HG03520 (cell line): Measurements from ENCODE around the gene CXCL5.
"Not testable (repeated sequence)": the region's sequence is repeated elsewhere in the genome, so short reads cannot be mapped to it uniquely, and the experiment has no call there.

Source experiments
- ATAC-seq: cut with Tn5 transposase; IDR thresholded peaks from one replicate; pipeline ENCODE4 v1.9.1; 2021; ENCODE audit warnings: mild to moderate bottlenecking, moderate library complexity; ENCODE audit not compliant: unreplicated experiment

CXCL5 gene

GRCh38 chr4:74015126-74015780 is 16.8 kb upstream of the CXCL5 start:
- ATAC-seq: no peak

GRCh38 chr4:74014332-74014731 is 15.9 kb upstream of the CXCL5 start:
- ATAC-seq: no peak

- ATAC-seq: no peak
These were observed 14.8 kb upstream of the CXCL5 start for GRCh38 chr4:74013264-74013663.

- ATAC-seq: no peak
These were observed 13.7 kb upstream of the CXCL5 start for GRCh38 chr4:74012130-74012529.

GRCh38 chr4:74009307-74009706 is 10.8 kb upstream of the CXCL5 start:
- ATAC-seq: no peak

GRCh38 chr4:74006009-74006476 is 7.6 kb upstream of the CXCL5 start:
- no peak for ATAC-seq

GRCh38 chr4:74005528-74005927 is 7.1 kb upstream of the CXCL5 start:
- ATAC-seq: no peak

GRCh38 chr4:74004668-74005067 is 6.2 kb upstream of the CXCL5 start:
- ATAC-seq: no peak

- ATAC-seq: no peak
These were observed 1.8 kb upstream of the CXCL5 start for GRCh38 chr4:74000301-74000700.

GRCh38 chr4:73992050-73992449 is 6.4 kb downstream of the CXCL5 start:
- no peak for ATAC-seq

- ATAC-seq: no peak
These were observed 6.8 kb downstream of the CXCL5 start for GRCh38 chr4:73991742-73992000.

- no peak for ATAC-seq
These were observed 7.3 kb downstream of the CXCL5 start for GRCh38 chr4:73990988-73991741.

GRCh38 chr4:73989928-73990327 is 8.5 kb downstream of the CXCL5 start:
- ATAC-seq: no peak

GRCh38 chr4:73989031-73989430 is 9.4 kb downstream of the CXCL5 start:
- no peak for ATAC-seq

- ATAC-seq: no peak
These were observed 10.4 kb downstream of the CXCL5 start, which contains the start of gene PPBP for GRCh38 chr4:73988061-73988460. PPBP (minus strand) TSS chr4:73988190; CDS start chr4:73988103, 87 bp downstream.

GRCh38 chr4:73985528-73985852 is 13.0 kb downstream of the CXCL5 start:
- ATAC-seq: no peak

GRCh38 chr4:73984736-73985527 is 13.5 kb downstream of the CXCL5 start:
- no peak for ATAC-seq

GRCh38 chr4:73981175-73981574 is 17.3 kb downstream of the CXCL5 start:
- not testable (repeated sequence) for ATAC-seq

- ATAC-seq: no peak
These were observed 19.0 kb downstream of the CXCL5 start for GRCh38 chr4:73979407-73979957.

- no peak for ATAC-seq
These were observed 19.6 kb downstream of the CXCL5 start for GRCh38 chr4:73978886-73979285.

GRCh38 chr4:73976716-73977115 is 21.8 kb downstream of the CXCL5 start:
- no peak for ATAC-seq

- ATAC-seq: no peak
These were observed 22.3 kb downstream of the CXCL5 start for GRCh38 chr4:73976217-73976616.
